ENCODE measurements around the gene OPA3.

OPA3 gene

DNA sequence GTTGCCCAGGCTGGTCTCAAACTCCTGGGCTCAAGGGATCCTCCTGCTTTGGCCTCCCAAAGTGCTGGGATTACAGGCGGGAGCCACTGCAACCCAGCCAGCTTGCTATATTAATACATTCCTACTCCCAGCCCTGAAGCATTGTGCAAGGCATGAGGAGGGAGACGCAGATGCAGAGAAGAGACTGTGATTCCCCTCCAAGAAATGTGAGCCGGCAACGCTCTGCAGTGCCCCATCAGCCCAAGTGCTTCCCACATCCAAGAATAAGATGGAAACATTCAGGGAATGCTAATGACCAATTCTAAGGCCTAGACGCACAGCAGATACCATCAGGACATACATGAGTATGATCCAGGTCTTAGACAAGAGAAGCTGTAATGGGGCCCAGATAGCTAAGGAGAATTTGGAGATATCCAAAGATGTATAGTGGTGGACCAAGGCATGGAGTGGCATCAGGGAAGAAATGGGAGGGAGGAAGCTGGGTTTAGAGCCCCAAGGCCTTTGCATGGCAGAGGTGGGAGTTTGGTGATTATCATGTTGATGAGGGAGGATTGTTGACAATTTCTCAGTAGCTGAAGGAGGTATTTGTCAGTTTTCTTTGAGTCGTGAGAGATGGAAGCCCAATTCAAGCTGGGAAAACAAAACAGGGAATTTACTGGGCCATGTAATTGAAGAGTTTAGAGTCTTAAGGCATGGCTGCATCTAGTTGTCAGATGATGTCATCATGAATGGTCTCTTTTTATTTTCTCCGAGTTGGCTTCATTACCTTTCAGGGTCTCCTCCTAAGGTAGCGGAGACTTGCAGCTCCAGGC is 83.5 kb downstream of the OPA3 start:
- no peak for DNase-seq

DNA sequence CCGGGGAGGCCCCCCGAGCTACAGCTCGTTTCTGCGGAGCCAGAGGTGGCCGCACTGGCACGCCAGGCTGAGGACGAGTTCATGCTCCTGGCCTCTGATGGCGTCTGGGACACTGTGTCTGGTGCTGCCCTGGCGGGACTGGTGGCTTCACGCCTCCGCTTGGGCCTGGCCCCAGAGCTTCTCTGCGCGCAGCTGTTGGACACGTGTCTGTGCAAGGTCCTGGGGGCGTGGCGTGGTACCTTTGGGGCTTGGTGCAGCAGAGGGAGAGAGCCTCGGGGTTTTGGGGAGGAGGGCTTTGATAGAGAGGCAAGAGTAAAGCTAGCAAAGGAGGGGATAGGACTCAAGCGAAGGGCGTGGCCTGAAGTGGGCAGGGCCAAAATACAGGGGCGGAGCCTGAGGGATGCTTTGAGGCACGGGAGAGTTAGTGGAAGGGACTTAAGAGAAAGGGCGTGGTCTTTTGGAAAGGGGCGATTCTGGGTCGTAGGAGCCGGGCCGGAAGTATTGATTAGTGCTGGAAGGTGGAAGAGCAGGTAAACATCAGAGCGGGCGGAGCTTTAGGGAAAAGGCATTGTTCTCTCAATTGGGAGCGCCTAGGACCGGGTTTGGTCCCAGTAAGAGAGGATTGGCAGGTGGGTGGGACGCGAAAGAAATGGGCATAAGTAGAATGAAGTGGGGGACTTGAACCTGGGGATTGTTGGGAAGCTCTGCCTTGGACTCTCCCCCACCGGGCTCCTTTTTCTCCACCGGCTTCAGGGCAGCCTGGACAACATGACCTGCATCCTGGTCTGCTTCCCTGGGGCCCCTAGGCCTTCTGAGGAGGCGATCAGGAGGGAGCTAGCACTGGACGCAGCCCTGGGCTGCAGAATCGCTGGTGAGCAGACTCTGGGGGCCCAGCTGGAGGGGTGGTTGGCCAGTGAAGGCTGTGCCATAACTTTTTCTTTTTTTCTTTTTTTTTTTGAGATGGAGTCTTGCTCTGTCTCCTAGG is 85.1 kb downstream of the OPA3 start:
- DNase-seq, result no peak

DNA sequence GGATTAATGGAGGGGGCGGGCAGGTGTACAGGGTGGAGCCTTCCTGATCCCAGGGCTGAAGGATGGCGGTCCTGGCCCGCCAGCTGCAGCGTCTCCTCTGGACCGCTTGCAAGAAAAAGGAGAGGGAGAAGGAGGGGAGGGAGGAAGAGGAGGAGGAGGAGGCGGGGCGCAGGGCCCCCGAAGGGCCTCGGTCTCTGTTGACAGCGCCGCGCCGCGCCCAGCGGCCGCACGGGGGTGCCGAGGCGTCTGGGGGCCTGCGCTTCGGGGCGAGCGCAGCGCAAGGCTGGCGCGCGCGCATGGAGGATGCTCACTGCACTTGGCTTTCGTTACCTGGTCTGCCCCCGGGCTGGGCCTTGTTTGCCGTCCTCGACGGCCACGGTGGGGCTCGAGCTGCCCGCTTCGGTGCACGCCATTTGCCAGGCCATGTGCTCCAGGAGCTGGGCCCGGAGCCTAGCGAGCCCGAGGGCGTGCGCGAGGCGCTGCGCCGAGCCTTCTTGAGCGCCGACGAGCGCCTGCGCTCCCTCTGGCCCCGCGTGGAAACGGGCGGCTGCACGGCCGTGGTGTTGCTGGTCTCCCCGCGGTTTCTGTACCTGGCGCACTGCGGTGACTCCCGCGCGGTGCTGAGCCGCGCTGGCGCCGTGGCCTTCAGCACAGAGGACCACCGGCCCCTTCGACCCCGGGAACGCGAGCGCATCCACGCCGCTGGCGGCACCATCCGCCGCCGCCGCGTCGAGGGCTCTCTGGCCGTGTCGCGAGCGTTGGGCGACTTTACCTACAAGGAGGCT is 86.0 kb downstream of the OPA3 start, which contains the start of gene PPM1N:
Gene PPM1N, plus strand, starts transcription at position 33 of the 785 bp plus-strand sequence. Its CDS starts 30 bp downstream, at position 63.
- DNase-seq, result no peak

DNA sequence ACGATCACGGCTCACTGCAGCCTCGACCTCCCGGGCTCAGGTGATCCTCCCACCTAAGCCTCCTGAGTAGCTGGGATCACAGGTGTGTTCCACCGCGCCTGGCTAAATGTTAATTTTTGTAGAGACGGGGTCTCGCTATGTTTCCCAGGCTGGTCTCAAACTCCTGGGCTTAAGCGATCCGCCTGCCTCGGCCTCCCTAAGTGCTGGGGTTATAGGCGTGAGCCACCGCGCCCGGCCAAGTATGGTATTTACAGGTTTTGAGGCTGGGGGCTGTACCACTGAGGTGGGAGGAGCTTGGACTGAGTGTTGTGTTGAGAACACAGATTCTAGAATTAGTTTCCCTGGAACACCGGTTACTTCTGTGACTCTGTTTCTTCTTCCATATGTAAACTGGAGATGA is 86.8 kb downstream of the OPA3 start:
- DNase-seq, result no peak

DNA sequence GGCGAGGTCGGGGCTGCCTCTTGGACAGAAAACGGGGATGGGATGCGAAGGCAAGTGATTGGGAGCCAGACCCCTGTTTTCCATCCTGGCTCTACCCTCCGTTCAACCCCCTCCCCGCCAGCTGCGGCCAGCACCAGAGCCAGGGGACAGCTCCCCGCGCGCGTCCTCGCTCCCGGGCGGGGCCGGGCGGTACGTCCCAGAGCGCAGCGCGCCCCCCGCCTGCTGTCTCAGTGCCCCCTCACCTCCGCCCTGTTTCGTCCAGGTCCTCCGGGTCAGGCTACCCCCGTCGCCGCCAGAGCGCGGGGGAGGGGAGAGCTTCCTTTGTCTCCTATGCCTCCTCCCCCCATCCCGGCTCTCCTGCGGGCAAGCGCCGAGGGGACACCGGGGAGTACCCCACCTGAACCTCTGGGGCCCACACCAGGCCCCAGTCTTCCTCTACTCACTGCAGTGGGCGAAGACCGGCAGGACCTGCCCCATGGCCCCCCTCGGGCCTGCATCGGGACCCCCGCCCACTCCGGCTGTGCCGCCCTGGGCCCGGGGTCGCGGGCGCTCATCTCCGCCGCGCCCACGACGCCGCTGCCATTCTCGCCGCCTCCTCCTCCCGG is 88.2 kb downstream of the OPA3 start:
- DNase-seq, result no peak

DNA sequence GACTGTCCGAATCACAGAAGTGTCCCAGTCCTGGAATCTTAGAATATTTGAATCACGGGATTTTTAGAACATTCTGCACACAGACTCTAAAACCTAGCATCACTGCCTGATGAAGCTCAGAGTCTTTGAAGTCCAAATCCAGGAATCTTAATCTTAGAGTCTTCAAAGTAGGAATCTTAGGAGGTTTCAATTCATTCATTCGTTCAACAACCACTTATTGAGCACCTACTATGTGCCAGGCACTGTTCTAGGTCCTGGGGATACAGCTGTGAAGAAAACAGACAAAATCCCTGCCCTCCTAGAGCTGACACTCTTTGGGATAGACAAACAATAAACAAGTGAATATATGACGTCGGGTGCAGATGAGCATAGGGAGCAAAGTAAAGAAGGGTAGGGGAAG is 89.4 kb downstream of the OPA3 start:
- DNase-seq, result no peak

DNA sequence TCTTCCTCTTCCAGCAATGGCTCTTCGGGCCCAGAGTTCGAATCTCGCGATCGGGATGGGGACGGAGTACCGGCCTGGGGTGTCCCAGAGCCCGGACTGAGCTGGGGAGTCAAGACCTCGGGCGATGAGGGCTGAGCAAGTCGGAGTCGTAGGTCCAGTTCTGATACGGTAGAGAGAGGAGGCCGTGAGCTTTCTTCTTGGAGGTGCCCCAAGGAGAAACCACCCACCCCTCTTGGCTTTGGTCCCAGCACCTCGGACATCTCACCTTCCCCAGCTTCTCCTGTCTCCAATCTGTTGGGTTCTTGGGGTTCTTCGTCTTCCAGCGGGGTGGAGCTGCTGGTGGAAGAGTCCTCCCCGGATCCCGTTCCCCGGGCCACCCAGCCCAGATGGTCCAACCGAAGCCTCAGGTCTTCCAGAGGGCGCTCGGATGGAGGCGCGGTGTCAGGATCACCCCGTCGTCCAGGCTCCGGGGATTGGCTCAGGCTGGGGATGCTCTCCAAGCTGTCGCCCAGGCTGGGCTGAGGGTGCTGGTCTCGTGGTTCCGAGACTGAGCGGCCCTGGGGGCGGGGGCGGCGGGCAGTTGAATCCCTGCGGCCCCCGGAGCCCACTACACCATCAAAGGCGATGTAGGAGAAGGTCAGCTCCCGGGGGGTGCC is 90.2 kb downstream of the OPA3 start:
- no peak for DNase-seq

DNA sequence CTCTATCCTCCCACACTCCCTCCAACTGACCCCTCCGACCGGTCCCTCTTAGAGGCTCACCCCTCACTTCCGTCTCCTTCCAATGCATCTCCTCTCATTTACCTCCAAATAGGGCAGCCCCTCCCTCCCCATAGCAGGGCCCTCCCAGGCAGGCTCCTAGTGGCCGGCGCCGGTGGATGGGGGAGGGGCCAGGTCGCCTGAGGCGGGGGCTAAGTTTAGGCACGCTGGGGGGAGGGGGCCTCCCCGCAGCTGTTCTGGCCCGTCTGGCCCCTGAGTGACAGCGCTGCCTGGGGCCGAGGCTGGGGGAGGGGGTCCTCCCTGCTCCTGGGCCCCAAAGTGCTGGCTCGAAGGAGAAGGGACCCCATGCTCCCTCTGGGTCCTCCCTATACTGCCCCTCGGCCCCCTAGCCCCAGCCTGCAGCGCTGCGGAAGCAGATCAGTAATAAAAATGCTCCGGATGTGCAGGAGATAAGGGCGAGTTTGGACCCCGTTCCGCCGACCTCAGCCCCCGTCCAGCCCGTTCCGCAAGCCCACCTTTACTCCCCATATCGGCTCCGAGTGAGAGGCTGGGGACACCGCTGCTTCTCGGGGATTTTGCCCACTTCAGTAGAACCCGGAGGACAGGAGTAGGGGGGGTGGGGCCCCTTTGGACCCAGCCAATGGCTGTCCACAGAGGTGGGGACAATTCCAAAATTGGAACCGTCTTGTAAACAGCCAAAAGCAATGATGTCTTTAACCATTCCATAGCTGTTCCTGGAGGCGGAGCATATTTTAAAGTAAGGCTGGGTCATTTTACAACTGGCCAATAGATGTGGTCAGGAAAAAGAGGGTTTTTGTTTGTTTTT is 91.8 kb downstream of the OPA3 start:
- DNase-seq, result no peak

DNA sequence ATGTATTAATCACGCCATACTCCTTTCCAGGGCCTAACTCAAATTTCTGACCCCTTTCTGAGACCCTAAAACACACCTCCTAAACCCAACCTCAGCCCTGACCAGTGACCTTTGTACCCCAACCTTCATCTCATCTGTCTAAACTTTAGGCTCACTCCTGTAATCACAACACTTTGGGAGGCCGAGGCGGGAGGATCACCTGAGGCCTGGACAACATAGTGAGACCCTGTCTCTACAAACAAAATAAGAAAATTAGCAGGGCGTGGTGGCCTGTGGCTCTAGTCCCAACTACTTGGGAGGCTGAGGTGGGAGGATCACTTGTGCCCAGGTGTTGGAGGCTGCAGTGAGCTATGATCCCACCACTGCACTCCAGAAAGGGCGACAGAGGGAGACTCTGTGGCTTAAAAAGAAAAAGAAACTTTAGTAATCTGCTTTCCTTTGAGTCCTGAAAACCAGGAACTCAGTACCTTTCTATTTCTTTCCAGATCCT is 92.4 kb downstream of the OPA3 start:
- DNase-seq, result no peak

DNA sequence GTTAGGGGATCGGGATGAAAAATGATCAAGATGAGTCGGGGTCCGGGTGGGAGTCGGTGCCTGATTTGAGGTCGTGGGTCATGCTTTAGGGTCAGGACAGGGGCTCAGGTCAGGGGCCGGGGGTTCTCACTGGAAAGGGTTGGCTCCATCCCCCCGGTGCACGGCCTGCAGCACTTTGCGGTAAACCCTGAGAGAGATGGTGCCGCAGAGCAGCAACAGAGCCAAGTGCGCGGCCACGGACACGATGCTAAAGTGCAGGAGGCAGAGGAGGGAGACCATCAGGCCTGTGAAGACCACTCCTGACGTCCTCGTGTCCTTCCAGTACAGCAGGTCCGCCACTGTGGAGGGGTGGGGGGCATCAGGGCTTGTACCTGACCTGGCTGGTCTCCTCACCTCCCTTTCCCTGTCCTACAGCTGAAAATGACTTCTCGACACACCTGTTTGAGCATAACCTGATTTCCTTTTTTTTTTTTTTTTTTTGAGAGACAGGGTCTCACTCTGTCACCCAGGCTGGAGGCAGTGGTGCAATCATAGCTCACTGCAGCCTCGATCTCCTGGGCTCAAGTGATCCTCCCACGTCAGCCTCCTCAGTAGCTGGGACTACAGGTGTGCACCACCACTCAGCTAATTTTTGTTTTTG is 95.3 kb downstream of the OPA3 start:
- DNase-seq, result no peak

DNA sequence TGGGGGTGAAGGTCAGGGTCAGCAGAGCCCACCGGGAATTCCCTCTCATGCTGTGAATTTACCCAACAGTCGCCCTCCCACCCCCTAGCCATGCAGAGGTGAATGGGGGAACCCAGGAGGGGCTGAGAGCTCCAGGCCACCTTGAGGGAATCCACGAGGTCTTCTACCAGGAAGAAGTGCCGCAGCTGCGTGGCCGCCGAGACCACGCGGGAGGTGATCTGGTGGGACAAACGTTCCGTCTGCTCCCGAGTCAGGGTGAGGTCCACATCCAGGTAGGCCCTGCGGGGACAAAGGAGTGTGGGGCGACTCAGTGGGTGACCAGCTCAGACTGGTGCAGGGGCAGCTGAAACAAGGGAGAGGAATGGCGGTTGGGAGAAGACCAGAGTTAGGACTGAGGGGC is 95.9 kb downstream of the OPA3 start:
- no peak for DNase-seq

DNA sequence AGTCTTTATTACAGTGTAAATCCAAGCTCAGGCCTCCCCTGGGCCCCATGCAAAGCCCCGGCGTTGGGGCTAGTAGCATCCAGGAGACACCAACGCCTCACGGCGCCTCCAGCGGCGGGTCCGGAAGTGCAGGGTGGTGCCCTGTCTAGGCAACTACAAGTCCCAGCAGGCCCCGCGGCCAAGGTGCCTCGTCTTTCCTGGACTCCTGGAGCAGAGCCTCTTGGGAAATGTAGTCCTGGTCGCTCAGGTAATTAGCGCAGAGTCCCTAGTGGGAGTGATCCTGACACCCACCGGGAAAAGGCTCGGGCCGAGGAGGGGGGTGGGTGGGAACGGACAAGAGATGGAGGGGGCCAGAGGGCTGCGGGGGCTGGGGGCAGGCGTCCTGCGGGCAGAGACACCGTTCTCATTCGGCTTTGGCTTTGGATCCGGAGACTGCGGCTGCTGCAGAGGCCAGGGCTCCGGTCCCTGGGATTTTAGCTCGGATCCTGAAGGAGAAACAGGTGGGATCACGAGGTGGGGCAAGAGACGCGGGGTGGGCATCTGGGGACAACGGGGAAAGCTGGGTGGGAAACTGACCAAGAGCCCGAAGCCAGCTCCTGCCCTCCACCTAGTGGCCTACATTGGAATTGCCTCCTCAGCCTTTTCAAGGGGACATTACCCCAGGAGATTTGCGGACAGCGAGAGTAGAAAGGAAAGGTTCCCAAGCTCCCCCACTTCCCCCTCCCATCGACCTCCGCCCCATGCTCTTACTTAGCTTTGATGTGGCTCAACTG is 99.1 kb downstream of the OPA3 start:
- DNase-seq, result peak; percentile 95

DNA sequence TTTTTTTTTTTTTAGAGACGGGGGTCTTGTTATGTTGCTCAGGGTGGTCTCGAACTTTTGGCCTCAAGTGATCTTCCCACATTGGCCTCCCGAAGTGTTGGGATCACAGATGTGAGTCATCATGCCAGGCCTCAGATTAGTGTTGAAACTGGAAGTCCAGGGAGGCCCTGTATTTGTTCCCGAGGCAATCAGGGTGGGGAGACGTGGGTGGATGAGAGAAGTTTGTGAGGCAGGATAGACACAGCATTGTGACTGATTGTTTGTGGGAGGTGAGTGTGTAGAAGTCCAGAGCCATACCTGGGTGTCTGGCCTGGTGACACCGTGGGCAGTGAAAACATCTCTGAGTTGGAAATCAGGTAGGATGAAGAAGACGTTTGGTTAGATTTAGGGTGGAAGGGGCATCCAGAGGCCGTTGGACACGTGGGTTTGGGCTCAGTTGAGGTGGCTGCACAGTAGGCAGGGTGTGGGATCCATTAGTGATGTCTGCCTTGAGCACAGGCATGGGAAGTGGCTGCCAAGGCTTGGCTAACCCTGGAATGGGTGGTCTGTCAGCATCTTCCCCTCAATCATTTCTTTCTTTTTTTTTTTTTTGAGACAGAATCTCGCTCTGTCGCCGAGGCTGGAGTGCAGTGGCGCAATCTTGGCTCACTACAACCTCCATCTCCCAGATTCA is 100.2 kb downstream of the OPA3 start:
- DNase-seq, result no peak

DNA sequence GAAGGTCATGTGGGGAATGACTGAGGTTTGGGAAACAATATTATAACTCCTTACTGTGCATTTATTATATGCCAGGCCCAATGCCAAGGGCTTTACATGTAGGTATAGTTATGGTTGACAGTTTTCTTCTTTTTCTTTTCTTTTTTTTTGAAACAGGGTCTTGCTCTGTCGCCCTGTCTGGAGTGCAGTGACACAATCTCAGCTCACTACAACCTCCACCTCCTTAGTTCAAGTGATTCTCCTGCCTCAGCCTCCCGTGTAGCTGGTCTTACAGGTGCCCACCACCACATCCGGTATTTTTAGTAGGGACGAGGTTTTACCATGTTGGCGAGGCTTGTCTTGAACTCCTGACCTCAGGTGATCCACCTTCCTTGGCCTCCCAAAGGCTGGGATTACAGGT is 101.6 kb downstream of the OPA3 start:
- DNase-seq, result no peak

DNA sequence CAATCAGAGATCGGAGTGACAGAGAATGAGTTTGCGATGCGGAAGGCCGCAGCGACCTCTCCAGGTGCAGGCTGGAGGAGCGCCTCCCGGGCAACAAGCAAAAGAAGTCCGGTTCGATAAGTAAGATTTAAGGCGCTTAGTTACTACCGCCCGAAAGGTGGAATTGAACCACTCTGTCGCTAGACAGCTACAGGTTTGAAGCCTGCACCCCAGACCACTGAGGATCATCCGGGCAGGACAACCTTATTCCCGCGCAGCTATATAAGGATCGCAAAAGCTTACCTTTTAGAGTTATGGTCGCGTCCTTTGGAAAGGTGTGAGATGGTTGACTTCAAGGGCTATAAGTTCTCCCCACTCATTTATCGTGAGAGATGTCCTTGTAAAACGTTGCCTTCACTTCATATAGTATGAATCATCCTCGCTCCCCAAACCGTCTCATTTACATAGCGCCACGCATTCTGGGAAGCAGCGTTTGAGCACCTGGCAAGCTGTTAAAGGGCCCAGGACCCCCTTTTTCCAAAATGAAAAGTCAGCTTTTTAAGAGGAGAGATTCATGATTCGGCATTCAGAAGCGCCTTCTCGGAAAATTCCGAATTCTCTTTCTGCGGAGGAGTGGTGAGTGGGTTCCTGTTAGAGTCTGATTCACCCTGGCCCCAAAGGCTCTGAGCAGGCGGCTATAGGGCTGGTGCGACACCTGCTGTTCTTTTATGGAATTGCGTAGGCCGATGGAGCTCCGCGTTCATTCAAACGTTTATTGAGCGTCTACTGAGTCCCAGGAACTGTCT is 106.0 kb downstream of the OPA3 start:
- peak; percentile 93 for DNase-seq

DNA sequence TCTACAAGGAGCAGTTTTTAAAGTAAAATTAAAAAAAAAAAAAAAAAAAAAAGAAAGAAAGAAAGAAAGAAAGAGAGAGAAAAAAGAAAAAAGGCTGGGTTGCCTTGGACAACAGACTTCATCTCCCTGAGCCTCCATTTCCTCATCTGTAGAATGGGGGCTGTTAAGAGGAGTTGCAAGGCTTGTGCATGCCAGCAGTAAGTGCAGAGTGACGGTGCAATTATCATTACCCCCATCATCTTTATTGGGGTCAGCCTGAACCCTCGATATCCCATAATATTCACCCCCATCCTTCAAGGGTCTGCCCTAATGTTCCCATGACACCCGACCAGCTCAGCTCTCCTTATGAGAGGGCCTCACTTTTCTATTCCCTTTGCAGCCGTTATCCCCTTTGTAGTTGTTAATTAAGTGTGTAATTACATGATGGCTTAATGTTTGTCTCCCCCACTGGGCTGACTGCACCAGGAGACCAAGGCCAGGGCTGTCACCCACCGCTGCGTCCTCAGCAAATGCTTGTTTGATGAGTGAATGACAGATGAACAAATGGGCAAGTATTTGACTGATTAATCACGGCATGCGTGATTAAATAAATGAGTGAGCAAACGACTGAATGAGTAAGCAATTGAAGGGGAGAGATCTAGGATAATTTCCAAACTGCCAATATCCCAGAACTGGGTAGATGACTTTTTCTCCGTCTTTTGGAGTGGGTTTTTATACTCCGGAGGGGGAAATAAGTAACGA is 106.7 kb downstream of the OPA3 start:
- DNase-seq, result no peak
